A549 (cell line): ENCODE data around the gene TMF1. TPM values are rescaled to one million over a fixed set of nuclear protein-coding genes. Genes with fewer than 3 reads are reported as not detected.

Experiments
- ATAC-seq, 2 experiments: fragments of 200-7000 bp in 1 of 2; fragments of >200 bp in 1 of 2; cut with Nextera tagmentation in 1 of 2; cut with Tn5 transposase in 1 of 2; 3 replicates each; pipeline versions ENCODE4 v1.8.0 to v1.9.1; 2018 to 2020; ENCODE audit warnings: mild to moderate bottlenecking in 1 of 2, moderate library complexity in 1 of 2
- CTCF ChIA-PET: fragments of 300-600 bp; sonication (Branson Sonifier 250); formaldehyde crosslinking; extraction: SDS; loops from one replicate; lab custom pipeline; 2021; ENCODE audit warnings: antibody characterized with exemption, inconsistent platforms; lab: Yijun Ruan, JAX
- POLR2A ChIA-PET: fragments of 350-600 bp; formaldehyde crosslinking; extraction: SDS; loops from one replicate; lab custom pipeline; 2021; ENCODE audit warnings: antibody characterized with exemption, inconsistent platforms; lab: Yijun Ruan, JAX
- DNase-seq, 2 experiments: peaks; one replicate each; pipeline versions ENCODE4 v3.0.0 to v3.0.0-alpha.2; 2011 to 2016; ENCODE audit warnings: low read depth in 1 of 2, low spot score in 1 of 2
- FAIRE-seq: peaks from 2 replicates; lab custom pipeline; 2011; peaks lifted over from hg19 to GRCh38; lab: Jason Lieb, UNC
- H3K27ac ChIP-seq, 2 experiments: fragments of >200 bp; sonication (Bioruptor Twin); formaldehyde crosslinking; 3 replicates each; pipeline ENCODE4 v1.5.1; 2016 to 2017
- H3K4me1 ChIP-seq: fragments of >200 bp; sonication (Bioruptor Twin); formaldehyde crosslinking; 3 replicates; pipeline ENCODE4 v1.6.1; 2016
- H3K4me2 ChIP-seq: fragments of >200 bp; sonication (Bioruptor Twin); formaldehyde crosslinking; 3 replicates; pipeline ENCODE4 v1.6.1; 2016
- H3K4me3 ChIP-seq: fragments of >200 bp; sonication (Bioruptor Twin); formaldehyde crosslinking; 3 replicates; pipeline ENCODE4 v1.5.1; 2016
- H3K9me3 ChIP-seq: fragments of >200 bp; sonication (Bioruptor Twin); formaldehyde crosslinking; 3 replicates; pipeline ENCODE4 v1.6.1; 2016
- ATOH8 ChIP-seq: fragments of 250-450 bp; sonication (Bioruptor Pico); IDR thresholded peaks from 2 replicates; pipeline ENCODE4 v1.5.0; 2020; ENCODE audit warnings: low read depth, mild to moderate bottlenecking, moderate library complexity
- BHLHE40 ChIP-seq: IDR thresholded peaks from 2 replicates; pipeline ENCODE4 v1.6.1; 2012; ENCODE audit warnings: low read depth, low read length, inconsistent platforms
- CHD2 ChIP-seq: fragments of 150-350 bp; IDR thresholded peaks from 2 replicates; pipeline ENCODE4 v1.6.1; 2014; ENCODE audit warnings: low read length; ENCODE audit not compliant: partially characterized antibody
- E2F6 ChIP-seq: IDR thresholded peaks from 2 replicates; pipeline ENCODE4 v1.6.1; 2012; ENCODE audit warnings: low read depth, borderline replicate concordance
- ELK1 ChIP-seq: fragments of 150-350 bp; IDR thresholded peaks from 2 replicates; pipeline ENCODE4 v1.6.1; 2014; ENCODE audit warnings: low read depth, mild to moderate bottlenecking, low read length
- HEYL ChIP-seq: fragments of 250-450 bp; sonication (Bioruptor Pico); IDR thresholded peaks from 2 replicates; pipeline ENCODE4 v1.8.0; 2021; ENCODE audit warnings: mild to moderate bottlenecking, moderate library complexity
- JUNB ChIP-seq: fragments of >200 bp; sonication (Bioruptor Twin); formaldehyde crosslinking; IDR thresholded peaks from 2 replicates; pipeline ENCODE4 v1.6.1; 2016
- KDM5A ChIP-seq: fragments of 200-600 bp; sonication (generic); IDR thresholded peaks from 2 replicates; pipeline ENCODE4 v1.6.1; 2016; ENCODE audit warnings: antibody characterized with exemption, mild to moderate bottlenecking
- NR3C1 ChIP-seq: fragments of >200 bp; sonication (Bioruptor Twin); formaldehyde crosslinking; IDR thresholded peaks from 3 replicates; pipeline ENCODE4 v1.6.1; 2017
- PHF8 ChIP-seq: fragments of 200-600 bp; sonication (generic); IDR thresholded peaks from 2 replicates; pipeline ENCODE4 v1.6.1; 2016; ENCODE audit warnings: low read depth, mild to moderate bottlenecking, antibody characterized with exemption, moderate library complexity, borderline replicate concordance
- RCOR1 ChIP-seq: fragments of 150-350 bp; IDR thresholded peaks from 2 replicates; pipeline ENCODE4 v1.6.1; 2014; ENCODE audit warnings: antibody characterized with exemption, low read length, low read depth
- SMC3 ChIP-seq: fragments of >200 bp; sonication (Bioruptor Twin); formaldehyde crosslinking; IDR thresholded peaks from 3 replicates; pipeline ENCODE4 v1.6.1; 2018; ENCODE audit warnings: inconsistent platforms
- WGBS: methylation state at CpG from one replicate; pipeline ENCODE4 v1.1.6; 2017; ENCODE audit errors: missing lambda C conversion rate; 5-methylcytosine and 5-hydroxymethylcytosine counted together
- polyA plus RNA-seq, 4 experiments: library from polyadenylated mRNA; depleted of rRNA in 3 of 4; stranded (reverse); fragments of >200 nt; fragmentation: RNase III in 1 of 4; extraction: RNeasy Plus Mini Kit Qiagen cat#74134 plus additional on column Dnase treatment in 1 of 4; gene quantifications; 2 replicates in 3 of 4; 3 replicates in 1 of 4; pipeline ENCODE4 v1.2.3, GENCODE V29; 2011 to 2017
- TF ChIP-seq, protein P1 (sequence below): fragments of >200 bp; sonication (Bioruptor Twin); formaldehyde crosslinking; IDR thresholded peaks from 3 replicates; pipeline ENCODE4 v1.6.1; 2016
- TF ChIP-seq, protein P2 (sequence below): IDR thresholded peaks from 2 replicates; pipeline ENCODE4 v1.6.1; 2012
- TF ChIP-seq, protein P3 (sequence below): IDR thresholded peaks from 2 replicates; pipeline ENCODE4 v1.6.1; 2012

The TMF1 gene
- polyA plus RNA-seq, 2 of the 4 experiments (the other 2 are of a cell fraction): 13.7 to 17.2 TPM

DNA sequence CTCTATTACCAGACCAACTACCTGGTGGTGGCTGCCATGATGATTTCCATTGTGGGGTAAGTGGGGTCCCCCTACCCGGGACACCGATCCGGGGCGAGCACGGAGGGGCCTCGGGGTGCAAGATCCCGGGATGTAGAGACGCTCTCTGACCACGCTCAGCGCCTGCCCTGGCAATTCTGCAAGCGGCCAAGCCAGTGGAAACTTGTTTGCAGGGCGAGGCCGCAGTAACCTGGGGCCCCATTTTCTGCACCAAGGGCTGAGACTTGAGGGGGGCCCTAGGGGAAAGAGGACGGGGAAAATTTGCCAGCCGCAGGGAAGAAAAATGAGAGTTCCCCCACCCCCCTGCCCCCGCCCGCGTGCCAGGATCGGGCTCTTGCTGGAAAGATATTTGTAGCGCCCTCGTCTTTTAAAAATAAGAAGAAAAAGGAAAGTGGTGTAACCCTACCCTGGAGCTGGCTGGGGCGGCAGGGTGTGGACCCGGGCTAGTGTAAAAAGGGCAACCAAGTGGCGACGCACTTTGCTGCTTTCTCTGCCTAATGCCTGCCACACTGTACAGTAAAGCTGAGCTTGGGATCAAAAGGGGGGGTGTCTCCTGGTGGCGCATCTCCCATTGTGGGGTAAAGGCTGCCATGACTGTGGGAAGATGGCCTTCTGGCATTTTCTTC is 33.2 kb upstream of the TMF1 start:
- Histone ChIP-seq H3K4me1 (peaks cover 76% of the 10 kb centered on the region), H3K27ac (peak overlapping the region; percentile 96), H3K4me3 (peak overlapping the region; percentile 62), H3K9me3 (no peaks in the 10 kb centered on the region), H3K4me2 (peak overlapping the region; percentile 95)
- WGBS: 0% methylated on average over 18 of the region's 26 CpGs
- POLR2A ChIA-PET: interaction anchor here (1.3 to 1.9 kb wide), 2 partner anchors 33 to 72 kb away, joined by 4 to 7 read pairs; partner anchors contain the start of genes EOGT and TMF1
- FAIRE-seq (no peak), ATAC-seq (peak; percentile 38 to 42), DNase-seq (no peak)
- CTCF ChIA-PET: interaction anchor here (0.7 kb wide), 1 partner anchor 35 kb away, joined by 3 read pairs; no protein-coding TSS in a partner anchor
- TF ChIP-seq SMC3: no peak
- no peak for TF ChIP-seq NR3C1
- TF ChIP-seq HEYL: no peak
- 0 out of 2 replicates have a peak, but pooled peaks have one; percentile 15 for TF ChIP-seq PHF8
- no peak for TF ChIP-seq CHD2
- TF ChIP-seq, protein P1, sequence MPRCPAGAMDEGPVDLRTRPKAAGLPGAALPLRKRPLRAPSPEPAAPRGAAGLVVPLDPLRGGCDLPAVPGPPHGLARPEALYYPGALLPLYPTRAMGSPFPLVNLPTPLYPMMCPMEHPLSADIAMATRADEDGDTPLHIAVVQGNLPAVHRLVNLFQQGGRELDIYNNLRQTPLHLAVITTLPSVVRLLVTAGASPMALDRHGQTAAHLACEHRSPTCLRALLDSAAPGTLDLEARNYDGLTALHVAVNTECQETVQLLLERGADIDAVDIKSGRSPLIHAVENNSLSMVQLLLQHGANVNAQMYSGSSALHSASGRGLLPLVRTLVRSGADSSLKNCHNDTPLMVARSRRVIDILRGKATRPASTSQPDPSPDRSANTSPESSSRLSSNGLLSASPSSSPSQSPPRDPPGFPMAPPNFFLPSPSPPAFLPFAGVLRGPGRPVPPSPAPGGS: no peak
- TF ChIP-seq ATOH8 (CRISPR knock-in tag): no peak
- TF ChIP-seq ELK1: no peak
- 0 out of 2 replicates have a peak, but pooled peaks have one; percentile 12 for TF ChIP-seq KDM5A
- 0 out of 2 replicates have a peak, but pooled peaks have one; percentile 40 for TF ChIP-seq E2F6
- TF ChIP-seq RCOR1: no peak
- TF ChIP-seq, protein P2, sequence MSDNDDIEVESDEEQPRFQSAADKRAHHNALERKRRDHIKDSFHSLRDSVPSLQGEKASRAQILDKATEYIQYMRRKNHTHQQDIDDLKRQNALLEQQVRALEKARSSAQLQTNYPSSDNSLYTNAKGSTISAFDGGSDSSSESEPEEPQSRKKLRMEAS: 0 out of 2 replicates have a peak, but pooled peaks have one; percentile 17

DNA sequence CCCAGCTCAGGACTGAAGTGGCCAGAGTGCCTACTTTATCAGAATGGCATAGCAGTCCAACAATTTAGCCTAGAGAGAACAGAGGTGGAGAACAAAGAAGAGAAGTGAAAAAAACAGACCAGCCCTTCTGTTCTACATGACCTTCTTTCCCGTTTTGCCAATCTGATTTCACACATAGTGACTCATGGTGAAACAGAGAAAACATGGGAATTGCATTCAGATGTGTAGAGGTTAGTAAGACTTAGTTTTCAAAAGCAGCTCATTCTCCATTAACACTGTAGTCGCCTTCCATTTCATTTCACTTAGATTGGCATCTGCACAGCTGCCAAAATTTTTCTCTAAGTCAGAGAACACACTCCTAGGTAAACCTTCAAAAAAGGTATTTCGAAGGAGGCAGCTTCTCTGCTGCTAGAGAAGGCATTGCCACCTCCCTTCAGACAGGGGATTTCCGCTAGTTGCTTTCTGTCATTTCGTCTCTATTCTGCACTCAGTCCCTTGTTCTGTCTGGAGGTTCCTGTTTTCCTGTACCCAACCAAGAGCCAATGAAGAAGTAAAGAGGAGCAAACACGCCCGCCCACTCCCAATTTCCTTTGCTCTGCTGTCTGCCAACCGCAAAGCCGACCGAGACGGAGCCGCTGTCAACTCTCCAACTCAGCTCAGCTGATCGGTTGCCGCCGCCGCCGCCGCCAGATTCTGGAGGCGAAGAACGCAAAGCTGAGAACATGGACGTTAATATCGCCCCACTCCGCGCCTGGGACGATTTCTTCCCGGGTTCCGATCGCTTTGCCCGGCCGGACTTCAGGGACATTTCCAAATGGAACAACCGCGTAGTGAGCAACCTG is 32.4 kb upstream of the TMF1 start, which contains the start of gene ARL6IP5:
ARL6IP5 (plus strand) TSS at position 612 of the 842 bp plus-strand sequence; CDS start at position 723, 111 bp downstream.
- Histone ChIP-seq H3K9me3 (no peaks in the 10 kb centered on the region), H3K4me1 (peaks cover 69% of the 10 kb centered on the region), H3K4me3 (peak within 1 kb of the TSS; percentile 62), H3K4me2 (peak within 1 kb of the TSS; percentile 95), H3K27ac (peak within 1 kb of the TSS; percentile 96)
- ATAC-seq (peak; percentile 68 to 81), DNase-seq (peak; percentile 61 to 90), FAIRE-seq (no peak)
- WGBS: 0% methylated on average over 20 of the region's 32 CpGs
- POLR2A ChIA-PET: interaction anchor here (1.3 to 1.9 kb wide), 2 partner anchors 33 to 71 kb away, joined by 4 to 7 read pairs; partner anchors contain the start of genes EOGT and TMF1
- CTCF ChIA-PET: interaction anchor here (0.7 kb wide), 1 partner anchor 35 kb away, joined by 3 read pairs; no protein-coding TSS in a partner anchor
- TF ChIP-seq BHLHE40 (no peak), KDM5A (0 out of 2 replicates have a peak, but pooled peaks have one; percentile 45), JUNB (no peak)
- TF ChIP-seq, protein P3, sequence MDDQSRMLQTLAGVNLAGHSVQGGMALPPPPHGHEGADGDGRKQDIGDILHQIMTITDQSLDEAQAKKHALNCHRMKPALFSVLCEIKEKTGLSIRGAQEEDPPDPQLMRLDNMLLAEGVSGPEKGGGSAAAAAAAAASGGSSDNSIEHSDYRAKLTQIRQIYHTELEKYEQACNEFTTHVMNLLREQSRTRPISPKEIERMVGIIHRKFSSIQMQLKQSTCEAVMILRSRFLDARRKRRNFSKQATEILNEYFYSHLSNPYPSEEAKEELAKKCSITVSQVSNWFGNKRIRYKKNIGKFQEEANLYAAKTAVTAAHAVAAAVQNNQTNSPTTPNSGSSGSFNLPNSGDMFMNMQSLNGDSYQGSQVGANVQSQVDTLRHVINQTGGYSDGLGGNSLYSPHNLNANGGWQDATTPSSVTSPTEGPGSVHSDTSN: peak; percentile 76; the same call in 1 of the 2 replicates
